Left renal cortex interstitium (tissue), 4 donors: ENCODE data around the gene ZNF684. TPM values are rescaled to one million over a fixed set of nuclear protein-coding genes. Genes with fewer than 3 reads are reported as not detected.
"Not testable (repeated sequence)": the region's sequence is repeated elsewhere in the genome, so short reads cannot be mapped to it uniquely, and the experiment has no call there.

Experiments used
- DNase-seq, 4 donors: peaks; one replicate each; pipeline ENCODE4 v3.0.0-alpha.2; 2013; ENCODE audit warnings: low read depth in 4 of 4, low spot score in 2 of 4, missing footprints in 1 of 4
- polyA plus RNA-seq, 4 donors: library from polyadenylated mRNA; unstranded; fragments of 120-200 nt; gene quantifications; one replicate each; pipeline ENCODE4 v1.2.1, GENCODE V29; 2013; ENCODE audit not compliant: insufficient read length in 4 of 4

ZNF684 gene
- polyA plus RNA-seq = 10 to 100 TPM in 3 of 4 donors, 1 to 10 TPM in 1; 9.8 to 13.0 (median 11.1) TPM

- DNase-seq = peak in 3 of 4 donors; percentile 80 to 90 (median 82)
Measured at GRCh38 chr1:40531381-40532061, at the start of gene ZNF684. Gene ZNF684 (plus strand): TSS chr1:40531637. CDS start chr1:40533167, 1,530 bp downstream.

GRCh38 chr1:40495315-40495903, 36.0 kb upstream of the ZNF684 start:
- no peak for DNase-seq

GRCh38 chr1:40502651-40503050, 28.8 kb upstream of the ZNF684 start:
- not testable (repeated sequence) for DNase-seq

- no peak for DNase-seq
Measured at GRCh38 chr1:40507973-40508372, 23.5 kb upstream of the ZNF684 start.

GRCh38 chr1:40508375-40509341, 22.8 kb upstream of the ZNF684 start, which contains the start of gene EXO5:
Gene EXO5 (plus strand): TSS chr1:40508767. CDS start chr1:40514545, 5,778 bp downstream.
- peak in 3 of 4 donors; percentile 41 to 65 (median 59) for DNase-seq

- DNase-seq = no peak
Measured at GRCh38 chr1:40519517-40519916, 11.9 kb upstream of the ZNF684 start.

GRCh38 chr1:40530735-40531380, 579 bp upstream of the ZNF684 start:
- DNase-seq = no peak

GRCh38 chr1:40532062-40532389, 589 bp downstream of the ZNF684 start:
- no peak for DNase-seq

- peak in 1 of 4 donors; percentile 38 for DNase-seq
Measured at GRCh38 chr1:40532844-40533424, 1.5 kb downstream of the ZNF684 start.

GRCh38 chr1:40534589-40534988, 3.2 kb downstream of the ZNF684 start:
- DNase-seq = no peak

- DNase-seq = no peak
Measured at GRCh38 chr1:40535732-40536131, 4.3 kb downstream of the ZNF684 start.

- no peak for DNase-seq
Measured at GRCh38 chr1:40539338-40539737, 7.9 kb downstream of the ZNF684 start.

GRCh38 chr1:40546957-40547356, 15.5 kb downstream of the ZNF684 start:
- DNase-seq = no peak

GRCh38 chr1:40553017-40553416, 21.6 kb downstream of the ZNF684 start:
- no peak for DNase-seq

- not testable (repeated sequence) for DNase-seq
Measured at GRCh38 chr1:40554807-40555206, 23.4 kb downstream of the ZNF684 start.

GRCh38 chr1:40556121-40556520, 24.7 kb downstream of the ZNF684 start:
- DNase-seq = no peak

GRCh38 chr1:40558241-40558640, 26.8 kb downstream of the ZNF684 start:
- not testable (repeated sequence) for DNase-seq

- no peak for DNase-seq
Measured at GRCh38 chr1:40562185-40562584, 30.7 kb downstream of the ZNF684 start.

- no peak for DNase-seq
Measured at GRCh38 chr1:40563266-40563665, 31.8 kb downstream of the ZNF684 start.

GRCh38 chr1:40564506-40564905, 33.1 kb downstream of the ZNF684 start:
- no peak for DNase-seq
